Stomach (tissue), 9 donors: ENCODE results near the gene ATP6V1G1. TPM values are rescaled to one million over a fixed set of nuclear protein-coding genes. Genes with fewer than 3 reads are reported as not detected.

Source experiments
- DNase-seq, 2 donors: peaks; one replicate each; pipeline versions ENCODE4 v3.0.0 to v3.0.0-alpha.2; 2013 to 2019
- H3K27ac ChIP-seq, 5 donors: fragments of 200-600 bp in 4 of 5; sonication (generic) in 4 of 5; one replicate each; pipeline ENCODE4 v1.5.1; 2013 to 2019; ENCODE audit warnings: mild to moderate bottlenecking in 1 of 5, moderate library complexity in 1 of 5
- H3K27me3 ChIP-seq, 3 donors: fragments of 200-600 bp; sonication (generic); one replicate each; pipeline ENCODE4 v1.5.1; 2017 to 2019; ENCODE audit warnings: mixed run types in 1 of 3
- H3K36me3 ChIP-seq, 4 donors: fragments of 200-600 bp; sonication (generic); 1 replicate in 3 of 4; 2 replicates in 1 of 4; pipeline ENCODE4 v1.5.1; 2016 to 2019
- H3K4me1 ChIP-seq, 4 donors: fragments of 200-600 bp; sonication (generic); one replicate each; pipeline ENCODE4 v1.5.1; 2016 to 2019
- H3K4me3 ChIP-seq, 4 donors: fragments of 200-600 bp; sonication (generic) in 3 of 4; one replicate each; pipeline ENCODE4 v1.5.1; 2016 to 2019; ENCODE audit warnings: mild to moderate bottlenecking in 1 of 4
- H3K9me3 ChIP-seq, 4 donors: fragments of 200-600 bp; sonication (generic); one replicate each; pipeline ENCODE4 v1.5.1; 2016 to 2019
- CTCF ChIP-seq, 7 experiments: fragments of 450-650 bp in 4 of 7; fragments of 200-600 bp in 3 of 7; sonication (generic) in 3 of 7; IDR thresholded peaks; one replicate each; pipeline ENCODE4 v1.5.1; 2016 to 2019; ENCODE audit warnings: antibody characterized with exemption in 7 of 7, control low read depth in 2 of 7, mild to moderate bottlenecking in 1 of 7
- EP300 ChIP-seq: sonication (generic); formaldehyde crosslinking; IDR thresholded peaks from one replicate; pipeline ENCODE4 v1.6.1; 2017; ENCODE audit warnings: antibody characterized with exemption
- POLR2A ChIP-seq, 4 donors: fragments of 450-650 bp; IDR thresholded peaks; one replicate each; pipeline ENCODE4 v1.6.1; 2016; ENCODE audit warnings: antibody characterized with exemption in 4 of 4, control low read depth in 2 of 4, mild to moderate bottlenecking in 1 of 4, moderate library complexity in 1 of 4
- POLR2AphosphoS5 ChIP-seq, 3 donors: sonication (generic); formaldehyde crosslinking; IDR thresholded peaks; one replicate each; pipeline ENCODE4 v1.6.1; 2016; ENCODE audit warnings: antibody characterized with exemption in 3 of 3
- WGBS, 5 donors: extraction: QIAGEN DNeasy Blood & Tissue Kit in 3 of 5; methylation state at CpG; one replicate each; pipeline versions ENCODE4 v1.1.5 to v1.1.7; 2013 to 2018; 5-methylcytosine and 5-hydroxymethylcytosine counted together
- intact Hi-C: fragments of 100-400 bp; cut with DNase I; formaldehyde crosslinking; loops from one replicate; pipeline ENCODE4 v1.15.1; 2023; ENCODE audit warnings: low total_unique reads
- polyA plus RNA-seq, 3 donors: library from polyadenylated mRNA; stranded (reverse); fragments of 200-250 nt; gene quantifications; one replicate each; pipeline ENCODE4 v1.2.3, GENCODE V29; 2013
- small RNA-seq, 4 donors: library from RNA; depleted of rRNA; stranded (forward); fragments of <200 nt; gene quantifications; one replicate each; pipeline ENCODE3, GENCODE V24; 2016
- total RNA-seq, 5 donors: library from RNA; depleted of rRNA; stranded (reverse); fragments of >200 nt; gene quantifications; one replicate each; pipeline versions ENCODE4 v1.1.0 to v1.2.3, GENCODE V29; 2014 to 2016
- donor health status: healthy with polysubstance abuse.
- donor health status: Bipolar disorder and iron deficiency.
- donor health status: healthy.

The ATP6V1G1 gene
- total and polyA plus RNA-seq, 8 donors: 27.5 to 302 (median 199) TPM

- TF ChIP-seq POLR2AphosphoS5 (IDR thresholded peaks at IDR 0.05): no peak
These were observed 54.4 kb downstream of the ATP6V1G1 start for GRCh38 chr9:114641967-114642366.

GRCh38 chr9:114643001-114643400 lies 55.4 kb downstream of the ATP6V1G1 start:
- Histone ChIP-seq H3K36me3 (peaks cover 22 to 97% (median 88%) of the 10 kb centered on the region in 4 donors), H3K9me3 (no peaks in the 10 kb centered on the region), H3K4me1 (no peaks in the 10 kb centered on the region), H3K27ac (no peak overlapping the region), H3K4me3 (no peak overlapping the region), H3K27me3 (no peaks in the 10 kb centered on the region)
- TF ChIP-seq POLR2AphosphoS5 (IDR thresholded peaks at IDR 0.05): no peak
- TF ChIP-seq EP300: no peak
- TF ChIP-seq POLR2A (IDR thresholded peaks at IDR 0.05): no peak
- TF ChIP-seq CTCF (IDR thresholded peaks at IDR 0.05): no peak
- intact Hi-C loops: no loop called here
- no peak for DNase-seq
- 84 to 93% (median 90%) methylated on average over 8 of the region's 8 CpGs for WGBS, 5 donors

More at GRCh38 chr9:114641967-114642366, 54.4 kb downstream of the ATP6V1G1 start:
- DNase-seq: no peak
- H3K4me1 ChIP-seq: no peaks in the 10 kb centered on the region
- H3K27me3 ChIP-seq: no peaks in the 10 kb centered on the region
- H3K27ac ChIP-seq: no peak overlapping the region
- no peaks in the 10 kb centered on the region for H3K9me3 ChIP-seq
- H3K4me3 ChIP-seq: no peak overlapping the region
- 63 to 81% (median 76%) methylated on average over 1 of the region's 1 CpG for WGBS, 5 donors
- H3K36me3 ChIP-seq: peaks cover 22 to 99% (median 92%) of the 10 kb centered on the region in 4 donors
- intact Hi-C loops: no loop called here

GRCh38 chr9:114643896-114644295 lies 56.3 kb downstream of the ATP6V1G1 start:
- TF ChIP-seq CTCF (IDR thresholded peaks at IDR 0.05) (no peak), POLR2AphosphoS5 (IDR thresholded peaks at IDR 0.05) (no peak), EP300 (no peak), POLR2A (IDR thresholded peaks at IDR 0.05) (no peak)
- no peak for DNase-seq

More at GRCh38 chr9:114643896-114644295, 56.3 kb downstream of the ATP6V1G1 start:
- Histone ChIP-seq H3K27me3 (no peaks in the 10 kb centered on the region), H3K4me3 (no peak overlapping the region), H3K4me1 (no peaks in the 10 kb centered on the region), H3K9me3 (no peaks in the 10 kb centered on the region), H3K27ac (no peak overlapping the region), H3K36me3 (peaks cover 22 to 97% (median 81%) of the 10 kb centered on the region in 4 donors)
- WGBS, 5 donors: 83 to 90% (median 87%) methylated on average over 5 of the region's 5 CpGs
- intact Hi-C loops: no loop called here

Small RNA genes within 50 kb of the gene (small RNA-seq; reads per million reads assigned to genes)
- gene RF00019: 0 reads per million in 4 donors

Other genes with a start within 250 kb of the ATP6V1G1 start
- 10 to 100 TPM; 13.4 to 85.8 (median 31.0) TPM for gene AKNA, start 199.8 kb upstream of the ATP6V1G1 start, total RNA-seq
- 10 to 100 TPM; 12.2 to 13.6 (median 12.3) TPM for gene AKNA, start 199.8 kb upstream of the ATP6V1G1 start, polyA plus RNA-seq
- 10 to 100 TPM in 2 of 5 donors, 1 to 10 TPM in 3; 2.3 to 70.1 (median 4.1) TPM for gene WHRN, start 82.3 kb upstream of the ATP6V1G1 start, total RNA-seq
- 1 to 10 TPM; 2.4 to 8.5 (median 5.5) TPM for gene WHRN, start 82.3 kb upstream of the ATP6V1G1 start, polyA plus RNA-seq
- 10 to 100 TPM in 2 of 5 donors, 1 to 10 TPM in 3; 4.1 to 33.3 (median 6.2) TPM for gene TMEM268, start 23.5 kb downstream of the ATP6V1G1 start, total RNA-seq
- gene TMEM268, start 23.5 kb downstream of the ATP6V1G1 start, polyA plus RNA-seq: 1 to 10 TPM; 3.6 to 4.6 (median 4.1) TPM
- not detected for gene TEX53, start 70.0 kb downstream of the ATP6V1G1 start, total RNA-seq
- not detected for gene TEX53, start 70.0 kb downstream of the ATP6V1G1 start, polyA plus RNA-seq
- not detected for gene TEX48, start 94.4 kb downstream of the ATP6V1G1 start, total RNA-seq
- not detected for gene TEX48, start 94.4 kb downstream of the ATP6V1G1 start, polyA plus RNA-seq
- gene TNFSF15, start 218.3 kb downstream of the ATP6V1G1 start, total RNA-seq: 10 to 100 TPM in 1 of 5 donors, 1 to 10 TPM in 4; 1.4 to 12.3 (median 5.9) TPM
- gene TNFSF15, start 218.3 kb downstream of the ATP6V1G1 start, polyA plus RNA-seq: 1 to 10 TPM in 2 of 3 donors, under 1 TPM in 1; 0.31 to 1.1 (median 1.1) TPM